GM19468 (cell line): ENCODE measurements around the gene IZUMO1.

Experiments used
- ATAC-seq: cut with Tn5 transposase; IDR thresholded peaks from one replicate; pipeline ENCODE4 v1.9.1; 2021; ENCODE audit warnings: mild to moderate bottlenecking, moderate library complexity, moderate number of reproducible peaks; ENCODE audit not compliant: unreplicated experiment; ENCODE audit errors: extremely low read depth

Gene IZUMO1

DNA sequence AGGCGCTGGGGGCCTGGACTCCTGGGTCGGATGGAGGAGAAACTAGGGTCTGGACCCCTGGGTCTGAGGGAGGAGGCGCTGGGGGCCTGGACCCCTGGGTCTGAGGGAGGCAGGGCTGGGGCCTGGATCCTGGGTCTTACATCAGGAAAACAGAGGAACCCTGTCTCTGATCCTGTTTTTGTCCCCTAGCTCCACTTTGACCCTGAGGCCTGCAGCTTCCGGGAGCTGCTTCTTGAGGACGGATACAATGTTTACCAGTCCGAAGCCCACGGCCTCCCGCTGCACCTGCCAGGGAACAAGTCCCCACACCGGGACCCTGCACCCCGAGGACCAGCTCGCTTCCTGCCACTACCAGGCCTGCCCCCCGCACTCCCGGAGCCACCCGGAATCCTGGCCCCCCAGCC is 11.0 kb upstream of the IZUMO1 start:
- no peak for ATAC-seq

DNA sequence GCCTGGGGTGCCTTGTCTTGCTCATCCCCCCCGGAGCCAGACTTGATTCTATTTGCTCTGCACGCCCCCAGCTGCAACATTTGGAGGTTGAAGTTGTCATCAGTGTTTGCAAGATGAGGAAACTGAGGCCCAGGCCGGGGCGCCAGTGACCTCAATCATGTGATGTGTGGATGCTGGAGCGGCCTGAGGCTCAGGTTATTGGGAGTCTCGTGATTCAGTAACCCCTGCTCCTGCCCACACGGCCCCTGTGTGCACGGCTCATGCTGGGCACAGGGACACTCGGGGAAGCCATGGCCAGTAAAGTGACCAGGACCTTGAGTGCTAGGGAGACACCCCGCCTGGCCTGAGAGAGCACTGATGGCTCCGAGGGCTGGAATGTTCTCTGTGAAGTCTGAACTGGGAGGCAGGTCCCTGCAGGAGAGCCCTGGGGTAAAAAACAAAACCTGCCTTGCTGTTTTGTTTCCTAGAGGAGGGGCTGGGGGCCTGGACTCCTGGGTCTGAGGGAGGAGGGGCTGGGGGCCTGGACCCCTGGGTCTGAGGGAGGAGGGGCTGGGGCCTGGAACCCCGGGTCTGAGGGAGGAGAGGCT is 10.5 kb upstream of the IZUMO1 start:
- ATAC-seq: no peak

DNA sequence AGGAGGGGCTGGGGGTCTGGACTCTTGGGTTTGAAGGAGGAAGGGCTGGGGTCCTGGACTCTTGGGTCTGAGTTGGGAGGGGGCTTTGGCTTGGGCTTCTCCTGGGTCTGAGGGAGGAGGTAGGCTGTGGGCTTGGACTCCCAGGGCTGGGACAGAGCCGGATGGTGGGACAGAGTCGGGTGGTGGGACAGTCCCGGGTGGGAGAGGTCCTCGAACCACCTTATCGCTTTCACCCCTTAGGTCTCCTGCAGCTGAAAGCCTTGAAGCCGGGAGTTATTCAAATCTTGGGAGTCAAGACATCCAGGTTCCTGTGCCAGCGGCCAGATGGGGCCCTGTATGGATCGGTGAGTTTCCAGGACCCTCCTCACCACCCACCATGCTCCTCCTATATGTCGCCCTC is 10.0 kb upstream of the IZUMO1 start:
- ATAC-seq: no peak

DNA sequence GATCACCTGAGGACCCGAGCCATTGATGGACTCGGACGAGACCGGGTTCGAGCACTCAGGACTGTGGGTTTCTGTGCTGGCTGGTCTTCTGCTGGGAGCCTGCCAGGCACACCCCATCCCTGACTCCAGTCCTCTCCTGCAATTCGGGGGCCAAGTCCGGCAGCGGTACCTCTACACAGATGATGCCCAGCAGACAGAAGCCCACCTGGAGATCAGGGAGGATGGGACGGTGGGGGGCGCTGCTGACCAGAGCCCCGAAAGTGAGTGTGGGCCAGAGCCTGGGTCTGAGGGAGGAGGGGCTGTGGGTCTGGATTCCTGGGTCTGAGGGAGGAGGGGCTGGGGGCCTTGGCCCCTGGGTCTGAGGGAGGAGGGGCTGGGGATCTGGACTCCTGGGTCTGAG is 9.5 kb upstream of the IZUMO1 start:
- ATAC-seq: no peak

DNA sequence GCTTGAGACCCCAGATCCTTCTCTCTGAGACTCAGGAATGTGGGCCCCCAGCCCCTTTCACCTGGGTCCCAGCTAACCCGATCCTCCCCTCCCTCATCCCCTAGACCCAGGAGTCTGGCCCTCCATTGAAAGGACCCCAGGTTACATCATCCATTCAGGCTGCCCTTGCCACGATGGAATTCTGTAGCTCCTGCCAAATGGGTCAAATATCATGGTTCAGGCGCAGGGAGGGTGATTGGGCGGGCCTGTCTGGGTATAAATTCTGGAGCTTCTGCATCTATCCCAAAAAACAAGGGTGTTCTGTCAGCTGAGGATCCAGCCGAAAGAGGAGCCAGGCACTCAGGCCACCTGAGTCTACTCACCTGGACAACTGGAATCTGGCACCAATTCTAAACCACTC is 9.1 kb upstream of the IZUMO1 start:
- no peak for ATAC-seq

DNA sequence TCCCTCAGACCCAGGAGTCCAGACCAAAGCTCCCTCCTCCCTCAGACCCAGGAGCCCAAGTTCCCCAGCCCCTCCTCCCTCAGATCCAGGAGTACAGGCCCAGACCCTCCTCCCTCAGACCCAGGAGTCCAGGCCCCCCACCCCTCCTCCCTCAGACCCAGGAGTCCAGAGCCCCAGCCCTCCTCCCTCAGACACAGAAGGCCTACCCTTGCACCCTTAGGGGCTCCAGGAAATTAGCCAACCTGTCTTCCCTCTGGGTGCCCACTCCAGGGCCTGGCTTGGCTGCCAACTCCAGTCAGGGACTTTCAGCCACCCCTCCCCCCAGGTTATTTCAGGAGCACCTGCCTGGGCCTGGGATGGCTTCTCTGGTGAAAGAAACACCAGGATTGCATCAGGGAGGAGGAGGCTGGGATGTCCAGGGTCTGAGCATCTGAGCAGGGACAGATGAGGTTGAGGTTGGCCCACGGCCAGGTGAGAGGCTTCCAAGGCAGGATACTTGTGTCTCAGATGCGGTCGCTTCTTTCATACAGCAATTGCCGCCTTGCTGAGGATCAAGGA is 8.5 kb upstream of the IZUMO1 start, which contains the start of gene FGF21:
FGF21 (plus strand) TSS at position 441 of the 558 bp plus-strand sequence. CDS start 713 bp downstream, outside the sequence.
- no peak for ATAC-seq

DNA sequence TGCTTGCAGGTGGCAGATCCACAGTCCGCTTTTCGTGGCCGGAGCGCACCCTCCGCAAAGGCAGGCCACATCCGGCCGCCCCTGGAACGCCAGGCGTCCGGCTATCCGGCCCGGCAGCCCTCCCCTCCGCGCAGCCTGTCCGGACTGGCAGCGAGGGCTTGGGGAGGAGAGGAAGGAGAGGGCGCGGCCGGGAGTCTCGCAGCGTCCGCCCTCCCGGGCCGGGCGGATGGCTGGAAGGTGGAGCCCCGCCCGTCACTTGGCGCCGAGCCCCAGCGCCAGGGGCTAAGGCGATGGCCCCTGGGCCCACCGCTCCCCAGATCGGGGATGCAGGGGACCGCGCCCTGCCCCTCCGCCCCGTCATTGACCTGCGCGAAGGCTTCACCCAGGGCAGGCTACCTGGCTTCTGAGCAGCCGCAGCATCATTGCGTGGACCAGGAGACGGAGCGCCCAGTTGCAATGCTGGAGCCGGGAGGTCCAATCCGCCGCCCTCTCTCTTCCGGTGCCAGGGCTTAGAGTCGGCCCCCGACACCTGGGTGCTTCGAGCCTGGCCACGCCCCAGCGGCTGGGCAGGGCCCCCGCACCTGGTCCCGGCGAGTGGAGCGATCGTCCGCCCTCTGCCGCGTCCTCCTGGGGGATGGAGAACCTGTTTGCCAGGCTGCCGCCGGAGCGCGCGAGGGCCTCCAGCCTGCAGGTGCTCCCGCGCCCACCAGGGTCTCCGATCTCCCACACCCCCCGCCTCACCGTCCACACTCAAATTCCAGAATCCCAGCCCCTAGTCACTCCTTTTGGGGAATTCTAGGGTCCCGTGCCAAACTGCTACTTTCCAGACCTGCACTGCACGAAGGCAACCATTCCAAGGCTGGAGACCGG is 6.0 kb upstream of the IZUMO1 start, which contains the start of gene FUT1:
FUT1 (minus strand) TSS at position 146 of the 870 bp plus-strand sequence. CDS start 1,360 bp downstream, outside the sequence.
- no peak for ATAC-seq

DNA sequence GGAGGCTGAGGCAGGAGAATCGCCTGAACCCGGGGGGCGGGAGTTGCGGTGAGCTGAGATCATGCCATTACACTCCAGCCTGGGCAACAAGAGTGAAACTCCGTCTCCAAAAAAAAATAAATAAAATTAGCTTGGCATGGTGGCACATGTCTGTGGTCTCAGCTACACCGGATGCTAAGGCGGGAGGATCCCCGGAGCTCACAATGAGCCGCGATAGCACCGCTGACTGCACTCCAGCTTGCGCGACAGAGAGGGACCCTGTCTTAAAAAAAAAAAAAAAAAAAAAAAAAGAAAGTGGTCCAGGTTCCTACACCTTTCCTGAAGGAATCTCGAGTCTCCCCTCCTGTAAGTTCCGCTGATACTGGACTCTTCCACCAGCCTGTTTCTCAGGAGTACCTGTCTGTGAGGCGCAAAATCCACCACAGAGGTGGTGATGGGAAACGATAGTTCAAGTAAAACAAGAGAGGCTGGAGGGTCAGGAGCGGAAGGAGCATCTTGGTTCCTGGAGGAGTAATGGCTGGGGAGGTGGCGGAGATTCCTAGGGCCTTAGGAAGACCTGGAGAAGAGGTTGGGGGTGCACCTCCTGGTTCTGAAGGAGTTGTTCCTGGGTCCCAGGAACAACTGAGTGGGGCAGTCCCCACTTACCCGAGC is 5.3 kb upstream of the IZUMO1 start:
- no peak for ATAC-seq

DNA sequence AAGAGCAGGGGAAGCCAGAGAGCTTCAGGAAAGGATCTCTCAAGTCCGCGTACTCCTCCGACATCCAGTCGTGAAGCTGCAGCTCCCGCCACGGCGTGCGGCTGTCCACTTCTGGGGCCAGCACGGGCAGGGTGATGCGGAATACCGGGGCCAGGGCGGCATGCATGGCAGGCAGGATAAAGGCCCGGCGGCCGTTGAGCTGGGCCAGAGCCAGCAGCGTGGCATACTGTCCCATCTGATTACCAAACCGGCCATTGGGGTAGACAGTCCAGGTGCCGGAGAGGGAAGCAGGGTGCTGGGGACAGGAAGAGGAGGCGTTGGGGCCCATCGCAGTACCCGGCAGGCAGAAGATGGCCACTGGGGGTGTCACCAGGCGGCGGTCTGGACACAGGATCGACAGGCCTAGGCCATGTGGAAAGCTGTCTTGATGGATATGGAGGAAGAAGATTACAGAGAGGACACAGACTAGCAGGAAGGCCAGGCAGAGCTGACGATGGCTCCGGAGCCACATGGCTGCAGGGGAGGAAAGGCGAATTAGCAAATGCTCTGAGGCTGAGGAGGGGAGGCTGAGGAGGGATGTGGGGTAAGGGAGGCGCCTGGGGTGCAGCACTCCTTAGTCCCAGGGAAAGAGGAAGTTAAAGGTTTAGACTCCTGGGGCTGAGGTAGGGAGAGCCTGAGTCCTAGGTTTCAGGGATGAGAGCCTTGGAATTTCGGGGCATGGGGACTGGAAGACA is 4.2 kb upstream of the IZUMO1 start:
- no peak for ATAC-seq

DNA sequence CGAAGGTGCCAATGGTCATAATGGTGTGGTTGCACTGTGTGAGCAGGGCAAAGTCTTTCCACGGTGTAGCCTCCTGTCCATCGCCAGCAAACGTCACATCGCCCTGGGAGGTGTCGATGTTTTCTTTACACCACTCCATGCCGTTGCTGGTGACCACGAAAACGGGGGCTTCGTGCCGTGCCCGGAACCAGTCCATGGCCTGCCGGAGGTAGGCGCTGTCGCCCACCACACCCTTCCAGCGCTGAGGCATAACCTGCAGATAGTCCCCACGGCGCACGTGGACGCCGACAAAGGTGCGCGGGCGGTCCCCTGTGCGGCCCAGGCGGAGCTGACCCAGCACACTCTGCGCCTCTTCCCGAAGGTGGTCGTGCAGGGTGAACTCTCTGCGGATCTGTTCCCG is 3.6 kb upstream of the IZUMO1 start:
- ATAC-seq: no peak

DNA sequence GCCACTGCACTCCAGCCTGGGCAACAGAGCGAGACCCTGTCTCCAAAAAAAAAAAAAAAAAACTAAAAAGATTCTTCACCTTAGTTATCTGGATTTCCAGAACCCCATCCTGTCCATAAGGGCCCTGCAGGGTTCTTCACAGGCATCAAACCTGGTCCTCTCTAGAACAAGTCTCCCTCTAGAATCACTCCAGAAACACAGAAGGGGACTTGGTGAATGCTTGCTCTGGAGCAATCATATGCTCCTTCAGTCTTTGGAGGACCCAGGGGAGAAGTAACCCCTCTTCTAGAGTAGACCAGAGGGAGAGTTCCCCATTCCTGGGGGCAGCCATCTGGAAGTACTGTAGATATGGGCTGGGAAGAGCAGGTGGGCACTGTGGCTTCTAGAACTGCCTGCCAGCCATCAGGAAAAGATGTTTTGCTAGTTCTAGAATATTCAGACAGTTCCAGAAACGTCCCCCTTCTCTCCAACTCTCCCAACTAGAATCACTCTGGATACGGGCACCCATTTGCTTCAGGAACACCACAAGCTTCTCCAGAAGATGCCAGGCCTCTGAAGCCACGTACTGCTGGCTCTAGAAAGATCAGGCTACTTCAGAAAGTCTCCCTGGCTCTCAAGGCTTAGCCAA is 3.0 kb upstream of the IZUMO1 start:
- no peak for ATAC-seq

DNA sequence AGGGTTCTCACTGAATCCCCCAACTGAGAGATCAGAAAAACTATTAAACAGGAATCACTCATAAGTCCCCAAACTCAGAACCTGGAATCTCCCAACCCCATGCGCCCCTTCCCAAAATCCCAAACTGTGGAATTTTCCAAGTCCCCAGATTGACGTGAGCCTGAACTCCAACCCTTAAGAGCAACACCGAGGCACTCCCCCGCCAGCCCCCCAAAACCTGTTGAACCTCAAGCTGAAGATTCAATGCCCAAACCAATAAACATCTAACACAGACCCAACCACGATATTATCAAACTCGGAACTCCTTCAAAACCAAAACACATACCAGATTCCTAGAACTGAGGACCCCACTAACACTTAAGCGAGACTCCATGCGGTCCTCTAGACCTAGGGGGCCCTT is 599 bp downstream of the IZUMO1 start:
- no peak for ATAC-seq

DNA sequence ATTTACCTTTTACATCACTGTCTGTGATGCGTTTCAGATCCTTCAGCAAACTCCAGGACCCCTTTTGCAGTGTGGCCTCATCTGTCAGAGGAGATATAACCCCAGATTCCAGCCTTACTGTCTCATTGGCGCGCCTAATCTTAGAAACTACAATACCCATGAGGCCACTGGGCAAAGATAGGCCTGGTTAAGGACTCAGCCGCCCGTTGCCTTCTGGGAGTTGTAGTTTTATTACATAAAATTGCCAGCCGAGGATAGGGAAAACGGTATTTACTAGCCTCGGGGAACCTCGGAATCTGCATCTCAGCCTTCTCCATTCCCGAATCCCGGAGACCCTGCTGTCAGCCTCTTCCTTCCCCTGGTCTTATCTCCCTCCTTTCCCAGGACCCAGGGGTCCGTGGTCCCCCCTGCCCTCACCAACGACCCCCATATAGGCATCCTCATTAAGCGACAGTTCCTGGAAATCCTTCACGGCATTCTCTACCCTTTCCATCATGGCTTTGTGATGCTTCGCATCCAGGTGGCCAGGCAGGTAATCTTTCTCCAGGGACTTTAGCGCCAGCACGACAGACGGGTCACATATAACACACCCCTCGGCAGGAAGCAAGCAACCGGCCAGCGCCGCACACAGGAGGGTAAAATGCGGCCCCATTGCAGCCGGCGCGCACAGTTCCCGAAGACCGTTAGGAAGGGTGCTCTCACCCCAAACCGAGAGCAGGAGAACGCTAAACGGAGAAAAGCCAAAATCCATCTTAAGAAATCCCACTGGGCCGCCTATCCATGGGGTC is 1.3 kb downstream of the IZUMO1 start:
- ATAC-seq: no peak

DNA sequence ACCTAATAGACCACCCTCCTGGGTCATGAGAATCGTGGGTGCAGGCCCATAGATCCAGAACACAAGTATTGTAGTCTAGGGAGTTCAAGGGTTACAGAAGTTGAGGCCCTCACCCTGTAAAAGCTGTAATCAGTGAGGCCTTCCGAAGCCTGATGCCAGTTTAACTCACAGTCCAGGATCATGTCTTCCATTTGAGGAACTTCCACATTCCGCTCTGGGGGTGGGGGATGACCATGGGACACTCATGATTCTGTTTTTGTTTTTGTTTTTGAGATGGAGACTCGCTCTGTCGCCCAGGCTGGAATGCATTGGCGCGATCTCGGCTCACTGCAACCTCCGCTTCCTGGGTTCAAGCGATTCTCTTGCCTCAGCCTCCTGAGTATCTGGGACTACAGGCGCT is 4.6 kb downstream of the IZUMO1 start:
- no peak for ATAC-seq

DNA sequence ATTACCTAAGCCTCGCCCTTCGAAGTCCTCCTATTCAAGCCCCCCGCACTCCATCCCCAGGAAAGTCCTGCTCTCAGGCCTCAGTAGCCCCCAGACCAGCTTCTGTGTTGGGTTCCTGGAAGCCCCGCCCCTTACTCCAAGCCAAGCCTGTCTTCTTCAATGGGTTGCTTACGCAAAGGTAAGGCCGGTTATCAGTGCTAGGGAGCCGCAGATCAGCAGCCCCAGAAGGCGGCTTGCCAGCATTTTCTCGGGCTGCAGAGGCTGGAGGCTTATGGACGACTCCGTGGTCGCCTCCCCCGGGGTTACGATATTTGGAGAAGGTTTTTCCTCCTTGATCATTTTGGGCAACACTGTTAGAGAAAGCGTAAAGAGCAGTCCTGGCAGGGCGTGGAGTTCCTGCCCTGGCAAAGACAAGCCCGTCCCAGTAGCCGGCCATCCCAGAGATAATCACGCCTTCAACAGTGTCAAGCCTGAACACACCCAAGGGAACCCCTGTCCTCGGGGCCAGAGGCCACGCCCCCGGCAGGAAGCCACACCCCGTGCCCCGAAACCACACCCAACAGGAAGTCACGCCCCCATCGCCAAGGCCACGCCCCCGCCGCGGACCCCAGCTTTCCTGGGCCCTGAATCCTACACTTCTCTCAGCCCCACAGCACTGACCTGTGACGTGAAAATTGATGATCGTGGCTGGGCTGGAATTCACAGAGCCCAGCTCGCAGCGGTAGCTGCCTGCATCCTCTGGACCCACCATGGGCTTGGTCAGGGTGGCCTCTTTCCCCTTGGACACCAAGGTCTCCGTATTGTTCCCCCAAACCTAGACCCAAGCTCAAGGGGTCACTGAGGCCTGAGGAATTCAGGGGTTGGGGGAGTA is 5.3 kb downstream of the IZUMO1 start:
- no peak for ATAC-seq

DNA sequence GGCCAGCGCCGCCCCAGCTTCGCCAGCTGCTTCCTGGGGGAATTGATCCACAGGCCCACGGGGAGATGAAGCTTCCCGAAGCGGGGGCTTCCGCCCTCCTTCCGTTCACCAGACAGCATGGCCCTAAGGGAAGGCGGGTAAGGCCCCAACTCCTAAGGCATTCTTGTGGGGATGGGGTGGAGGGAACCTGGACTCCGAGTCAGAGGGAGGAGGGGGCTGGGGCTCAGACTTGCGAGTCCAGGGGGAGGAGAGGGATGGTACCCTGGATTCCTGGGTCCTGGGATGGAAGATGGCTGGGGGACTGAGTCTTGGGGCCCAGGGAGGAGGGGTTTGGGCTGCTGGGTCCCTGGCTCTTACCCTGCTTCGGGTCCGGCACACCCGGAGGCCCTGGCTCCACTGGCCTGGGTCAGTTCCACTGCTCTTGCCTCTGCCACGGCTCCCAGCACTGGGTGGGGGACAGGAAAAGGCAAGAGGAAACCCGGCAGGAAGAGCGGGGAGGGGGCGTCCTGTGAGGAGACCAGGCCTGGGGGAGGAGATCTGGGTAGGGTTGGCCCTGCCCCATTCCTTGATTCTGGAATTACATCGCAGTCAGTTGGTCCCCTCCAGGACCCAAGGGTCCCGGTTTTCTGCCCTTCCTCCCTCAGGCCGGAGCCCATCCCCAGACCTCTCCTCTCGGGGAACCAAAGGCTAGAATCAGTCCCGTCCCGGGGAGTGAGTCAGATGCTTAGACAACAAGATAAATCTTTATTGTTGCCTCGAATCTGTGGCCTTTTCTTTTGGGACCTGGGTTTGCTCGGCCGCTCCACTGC is 6.3 kb downstream of the IZUMO1 start, which contains the start of gene RASIP1:
RASIP1 (minus strand) TSS at position 447 of the 809 bp plus-strand sequence; CDS start at position 119, 328 bp downstream.
- no peak for ATAC-seq
